Liver (tissue), 9 donors: ENCODE results near the gene HMG20B. TPM values are rescaled to one million over a fixed set of nuclear protein-coding genes. Genes with fewer than 3 reads are reported as not detected.

Experiments
- DNase-seq: peaks from one replicate; pipeline ENCODE4 v3.0.0-alpha.2; 2017; ENCODE audit warnings: low spot score
- H3K27ac ChIP-seq, 2 donors: one replicate each; pipeline ENCODE4 v1.7.0; 2013; ENCODE audit warnings: inconsistent platforms in 2 of 2, low read length in 2 of 2, control low read depth in 1 of 2, low read depth in 1 of 2, mild to moderate bottlenecking in 1 of 2
- H3K27me3 ChIP-seq, 4 donors: one replicate each; pipeline versions ENCODE4 v1.6.1 to v1.7.0; 2013; ENCODE audit warnings: low read length in 3 of 4, inconsistent platforms in 1 of 4, mild to moderate bottlenecking in 1 of 4, moderate library complexity in 1 of 4; ENCODE audit not compliant: control insufficient read depth in 4 of 4, insufficient read depth in 4 of 4
- H3K36me3 ChIP-seq, 4 donors: one replicate each; pipeline versions ENCODE4 v1.6.1 to v1.7.0; 2013; ENCODE audit warnings: low read length in 3 of 4, mild to moderate bottlenecking in 3 of 4, low read depth in 1 of 4, moderate library complexity in 1 of 4; ENCODE audit not compliant: control insufficient read depth in 4 of 4, insufficient read depth in 3 of 4
- H3K4me1 ChIP-seq, 4 donors: one replicate each; pipeline versions ENCODE4 v1.6.1 to v1.7.0; 2013; ENCODE audit warnings: low read length in 3 of 4, mild to moderate bottlenecking in 3 of 4, moderate library complexity in 1 of 4; ENCODE audit not compliant: control insufficient read depth in 4 of 4, insufficient read depth in 4 of 4
- H3K4me3 ChIP-seq, 3 donors: one replicate each; pipeline versions ENCODE4 v1.6.1 to v1.7.0; 2013; ENCODE audit warnings: low read length in 3 of 3, control low read depth in 1 of 3, low read depth in 1 of 3, mild to moderate bottlenecking in 1 of 3
- H3K9ac ChIP-seq, 2 donors: one replicate each; pipeline ENCODE4 v1.7.0; 2013; ENCODE audit warnings: low read length in 2 of 2, mild to moderate bottlenecking in 2 of 2, moderate library complexity in 2 of 2, control low read depth in 1 of 2, low read depth in 1 of 2
- H3K9me3 ChIP-seq, 4 donors: one replicate each; pipeline versions ENCODE4 v1.6.1 to v1.7.0; 2013; ENCODE audit warnings: low read length in 3 of 4; ENCODE audit not compliant: control insufficient read depth in 4 of 4
- ATF3 ChIP-seq: IDR thresholded peaks from 2 replicates; pipeline ENCODE4 v1.6.1; 2016; ENCODE audit warnings: antibody characterized with exemption
- EGR1 ChIP-seq, 2 donors: IDR thresholded peaks; 2 replicates each; pipeline ENCODE4 v1.6.1; 2016 to 2018; ENCODE audit warnings: antibody characterized with exemption in 2 of 2, low read depth in 2 of 2
- FOXA1 ChIP-seq: IDR thresholded peaks from 2 replicates; pipeline ENCODE4 v1.6.1; 2016; ENCODE audit warnings: antibody characterized with exemption
- FOXA2 ChIP-seq: IDR thresholded peaks from 2 replicates; pipeline ENCODE4 v1.6.1; 2016; ENCODE audit warnings: antibody characterized with exemption
- GABPA ChIP-seq, 2 donors: IDR thresholded peaks in 1 of 2; conservative IDR thresholded peaks in 1 of 2; 2 replicates each; pipeline ENCODE4 v1.6.1; 2016; ENCODE audit warnings: antibody characterized with exemption in 2 of 2, mild to moderate bottlenecking in 1 of 2, moderate library complexity in 1 of 2
- HNF4A ChIP-seq, 2 donors: conservative IDR thresholded peaks; 2 replicates each; pipeline ENCODE4 v1.6.1; 2016; ENCODE audit warnings: antibody characterized with exemption in 2 of 2, mild to moderate bottlenecking in 2 of 2
- HNF4G ChIP-seq: IDR thresholded peaks from 2 replicates; pipeline ENCODE4 v1.6.1; 2016; ENCODE audit warnings: antibody characterized with exemption
- JUND ChIP-seq, 2 donors: IDR thresholded peaks; 2 replicates each; pipeline ENCODE4 v1.6.1; 2016; ENCODE audit warnings: antibody characterized with exemption in 2 of 2
- MAX ChIP-seq: IDR thresholded peaks from 2 replicates; pipeline ENCODE4 v1.6.1; 2016; ENCODE audit warnings: antibody characterized with exemption
- NR2F2 ChIP-seq: IDR thresholded peaks from 2 replicates; pipeline ENCODE4 v1.6.1; 2016; ENCODE audit warnings: antibody characterized with exemption
- RAD21 ChIP-seq, 2 donors: IDR thresholded peaks; 2 replicates each; pipeline ENCODE4 v1.6.1; 2016; ENCODE audit warnings: antibody characterized with exemption in 2 of 2, mild to moderate bottlenecking in 2 of 2
- REST ChIP-seq: IDR thresholded peaks from 2 replicates; pipeline ENCODE4 v1.6.1; 2016; ENCODE audit warnings: antibody characterized with exemption, mild to moderate bottlenecking
- RXRA ChIP-seq, 2 donors: IDR thresholded peaks; 2 replicates each; pipeline ENCODE4 v1.6.1; 2017 to 2018; ENCODE audit warnings: antibody characterized with exemption in 2 of 2, mild to moderate bottlenecking in 1 of 2
- SP1 ChIP-seq: IDR thresholded peaks from 2 replicates; pipeline ENCODE4 v1.6.1; 2018; ENCODE audit warnings: antibody characterized with exemption, mild to moderate bottlenecking
- TAF1 ChIP-seq: conservative IDR thresholded peaks from 2 replicates; pipeline ENCODE4 v1.6.1; 2016; ENCODE audit warnings: antibody characterized with exemption, mild to moderate bottlenecking
- YY1 ChIP-seq: IDR thresholded peaks from 2 replicates; pipeline ENCODE4 v1.6.1; 2016; ENCODE audit warnings: antibody characterized with exemption, mild to moderate bottlenecking
- ZBTB33 ChIP-seq: IDR thresholded peaks from 2 replicates; pipeline ENCODE4 v1.6.1; 2016; ENCODE audit warnings: antibody characterized with exemption
- WGBS: extraction: QIAGEN DNeasy Blood & Tissue Kit; methylation state at CpG from one replicate; pipeline ENCODE4 v1.1.7; 2013; 5-methylcytosine and 5-hydroxymethylcytosine counted together
- polyA plus RNA-seq, 2 donors: library from polyadenylated mRNA; stranded (reverse) in 1 of 2; unstranded in 1 of 2; fragments of 200-250 nt in 1 of 2; fragments of >200 nt in 1 of 2; fragmentation: Nextera tagmentation in 1 of 2; extraction: Ambion mirVana in 1 of 2; gene quantifications; one replicate each; pipeline versions ENCODE4 v1.2.1 to v1.2.3, GENCODE V29; 2013 to 2015
- total RNA-seq, 2 donors: library from RNA; depleted of rRNA; stranded (reverse); fragments of >200 nt; gene quantifications; one replicate each; pipeline ENCODE4 v1.2.3, GENCODE V29; 2014
- donor health status: healthy.
- donor health status: healthy.
- donor health status: healthy.
- donor health status: healthy.
- donor health status: healthy.

The HMG20B gene
- total and polyA plus RNA-seq, 4 donors, result 28.6 to 35.1 (median 30.5) TPM

- H3K4me3 ChIP-seq, result peak overlapping the region; percentile 89 to 100 (median 93)
- 1% methylated on average over 21 of the region's 21 CpGs for WGBS
- H3K27me3 ChIP-seq, result no peaks in the 10 kb centered on the region
- DNase-seq, result no peak
- no peak overlapping the region for H3K27ac ChIP-seq
- H3K4me1 ChIP-seq, result peaks cover 4 to 32% (median 21%) of the 10 kb centered on the region in 4 donors
- H3K36me3 ChIP-seq, result peaks cover 0 to 18% (median 4%) of the 10 kb centered on the region in 4 donors
- no peak for TF ChIP-seq HNF4A (conservative IDR thresholded peaks at IDR 0.05)
- no peak for TF ChIP-seq GABPA (IDR thresholded peaks at IDR 0.05 in 1 of 2, conservative IDR thresholded peaks at IDR 0.05 in 1 of 2)
- no peak for TF ChIP-seq ATF3
- TF ChIP-seq EGR1 (IDR thresholded peaks at IDR 0.05; ENCODE audit: low read depth in 2 of 2), result no peak
- no peak for TF ChIP-seq NR2F2
- TF ChIP-seq HNF4G, result no peak
- TF ChIP-seq YY1, result no peak
- no peak for TF ChIP-seq TAF1
- TF ChIP-seq ZBTB33, result no peak
- TF ChIP-seq JUND (IDR thresholded peaks at IDR 0.05), result no peak
- TF ChIP-seq RAD21 (IDR thresholded peaks at IDR 0.05), result no peak
- no peak for TF ChIP-seq FOXA2
- TF ChIP-seq RXRA (IDR thresholded peaks at IDR 0.05), result no peak
- peak overlapping the region; percentile 66 to 73 for H3K9ac ChIP-seq
- no peaks in the 10 kb centered on the region for H3K9me3 ChIP-seq
Observed at GRCh38 chr19:3625996-3626472, 53.3 kb downstream of the HMG20B start.

- WGBS, result under 1% methylated on average over 80 of the region's 80 CpGs
- Histone ChIP-seq H3K4me1 (peaks cover 4 to 32% (median 21%) of the 10 kb centered on the region in 4 donors), H3K36me3 (peaks cover 0 to 20% (median 4%) of the 10 kb centered on the region in 4 donors), H3K9me3 (no peaks in the 10 kb centered on the region), H3K4me3 (peak within 1 kb of the TSS; percentile 89 to 100 (median 93)), H3K9ac (peak within 1 kb of the TSS; percentile 73 to 80), H3K27me3 (no peaks in the 10 kb centered on the region), H3K27ac (peak within 1 kb of the TSS; percentile 95 to 98)
- TF ChIP-seq TAF1 (no peak), NR2F2 (peak; percentile 41), RXRA (IDR thresholded peaks at IDR 0.05) (peak; percentile 60 to 68), SP1 (peak; percentile 97), EGR1 (IDR thresholded peaks at IDR 0.05; ENCODE audit: low read depth in 2 of 2) (peak in 1 of 2 donors; percentile 72), MAX (peak; percentile 92), JUND (IDR thresholded peaks at IDR 0.05) (peak in 1 of 2 donors; percentile 24), ATF3 (no peak), REST (peak; percentile 63), YY1 (peak; percentile 74), HNF4A (conservative IDR thresholded peaks at IDR 0.05) (peak; percentile 58 to 65), GABPA (IDR thresholded peaks at IDR 0.05 in 1 of 2, conservative IDR thresholded peaks at IDR 0.05 in 1 of 2) (peak in 1 of 2 donors; percentile 76), ZBTB33 (no peak), FOXA1 (peak; percentile 57), FOXA2 (no peak), RAD21 (IDR thresholded peaks at IDR 0.05) (peak in 1 of 2 donors; percentile 7)
- peak; percentile 98 for DNase-seq
Observed at GRCh38 chr19:3626473-3627350, 54.0 kb downstream of the HMG20B start, which contains the start of gene CACTIN. Gene CACTIN, minus strand, starts transcription at chr19:3626790. Its CDS starts 28 bp downstream, at chr19:3626762.
